ENCODE data around the gene ZNF304. TPM values are rescaled to one million over a fixed set of nuclear protein-coding genes. Genes with fewer than 3 reads are reported as not detected.

ZNF304 gene
- total RNA-seq, 4 donors from 2014 or later: 4.1 to 25.0 (median 8.3) TPM

GRCh38 chr19:57320180-57321084 is 30.6 kb upstream of the ZNF304 start, which contains the start of gene ZNF543:
Gene ZNF543 (plus strand): TSS chr19:57320472. CDS start chr19:57320854, 382 bp downstream.
- Histone ChIP-seq H3K36me3 (no peaks in the 10 kb centered on the region), H3K4me3 (peak within 1 kb of the TSS; percentile 81 to 93), H3K27me3 (no peaks in the 10 kb centered on the region), H3K27ac (peak within 1 kb of the TSS; percentile 77 to 83), H3K4me1 (no peaks in the 10 kb centered on the region), H3K9me3 (peaks cover 0 to 22% of the 10 kb centered on the region in 2 donors)
- TF ChIP-seq, protein P1, sequence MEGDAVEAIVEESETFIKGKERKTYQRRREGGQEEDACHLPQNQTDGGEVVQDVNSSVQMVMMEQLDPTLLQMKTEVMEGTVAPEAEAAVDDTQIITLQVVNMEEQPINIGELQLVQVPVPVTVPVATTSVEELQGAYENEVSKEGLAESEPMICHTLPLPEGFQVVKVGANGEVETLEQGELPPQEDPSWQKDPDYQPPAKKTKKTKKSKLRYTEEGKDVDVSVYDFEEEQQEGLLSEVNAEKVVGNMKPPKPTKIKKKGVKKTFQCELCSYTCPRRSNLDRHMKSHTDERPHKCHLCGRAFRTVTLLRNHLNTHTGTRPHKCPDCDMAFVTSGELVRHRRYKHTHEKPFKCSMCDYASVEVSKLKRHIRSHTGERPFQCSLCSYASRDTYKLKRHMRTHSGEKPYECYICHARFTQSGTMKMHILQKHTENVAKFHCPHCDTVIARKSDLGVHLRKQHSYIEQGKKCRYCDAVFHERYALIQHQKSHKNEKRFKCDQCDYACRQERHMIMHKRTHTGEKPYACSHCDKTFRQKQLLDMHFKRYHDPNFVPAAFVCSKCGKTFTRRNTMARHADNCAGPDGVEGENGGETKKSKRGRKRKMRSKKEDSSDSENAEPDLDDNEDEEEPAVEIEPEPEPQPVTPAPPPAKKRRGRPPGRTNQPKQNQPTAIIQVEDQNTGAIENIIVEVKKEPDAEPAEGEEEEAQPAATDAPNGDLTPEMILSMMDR (IDR thresholded peaks at IDR 0.05): peak in 1 of 4 experiments; percentile 6
- peak; percentile 53 to 68 for TF ChIP-seq POLR2A (IDR thresholded peaks at IDR 0.05)
- peak; percentile 90 to 92 for DNase-seq
- intact Hi-C loops (cut with DNase I; ENCODE audit: low total_unique reads): no loop called here

DNA sequence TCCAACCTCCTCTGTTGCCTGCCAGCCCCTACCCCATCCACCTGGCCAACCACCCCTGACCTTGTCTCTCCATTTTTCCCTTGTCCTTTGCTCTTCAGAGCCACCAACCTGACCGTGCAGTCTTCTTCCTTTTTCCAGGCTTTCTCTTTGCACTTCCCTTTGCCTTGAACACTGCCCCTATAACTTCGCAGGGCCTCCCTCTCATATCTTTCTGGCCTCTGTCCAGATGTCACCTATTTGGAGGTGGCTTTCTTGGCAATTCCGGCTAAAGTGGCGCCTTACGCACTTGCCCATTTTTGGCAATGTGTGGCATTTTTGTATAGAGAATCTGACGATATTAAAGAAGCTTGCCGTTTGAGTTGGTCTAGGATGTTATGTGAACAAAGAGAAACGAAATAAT is 30.0 kb upstream of the ZNF304 start:
- DNase-seq: no peak
- H3K27me3 ChIP-seq: no peaks in the 10 kb centered on the region
- H3K36me3 ChIP-seq: no peaks in the 10 kb centered on the region
- H3K4me1 ChIP-seq: no peaks in the 10 kb centered on the region
- peak overlapping the region; percentile 77 to 83 for H3K27ac ChIP-seq
- no peak for TF ChIP-seq POLR2A (IDR thresholded peaks at IDR 0.05)
- peaks cover 0 to 29% of the 10 kb centered on the region in 2 donors for H3K9me3 ChIP-seq
- peak overlapping the region; percentile 81 to 93 for H3K4me3 ChIP-seq
- intact Hi-C loops (cut with DNase I; ENCODE audit: low total_unique reads): no loop called here

- TF ChIP-seq, protein P1 (IDR thresholded peaks at IDR 0.05): no peak
- TF ChIP-seq POLR2A (IDR thresholded peaks at IDR 0.05): no peak
- intact Hi-C loops (cut with DNase I; ENCODE audit: low total_unique reads): no loop called here
- no peak overlapping the region for H3K27ac ChIP-seq
These were observed 29.3 kb upstream of the ZNF304 start for GRCh38 chr19:57321751-57322150.

DNA sequence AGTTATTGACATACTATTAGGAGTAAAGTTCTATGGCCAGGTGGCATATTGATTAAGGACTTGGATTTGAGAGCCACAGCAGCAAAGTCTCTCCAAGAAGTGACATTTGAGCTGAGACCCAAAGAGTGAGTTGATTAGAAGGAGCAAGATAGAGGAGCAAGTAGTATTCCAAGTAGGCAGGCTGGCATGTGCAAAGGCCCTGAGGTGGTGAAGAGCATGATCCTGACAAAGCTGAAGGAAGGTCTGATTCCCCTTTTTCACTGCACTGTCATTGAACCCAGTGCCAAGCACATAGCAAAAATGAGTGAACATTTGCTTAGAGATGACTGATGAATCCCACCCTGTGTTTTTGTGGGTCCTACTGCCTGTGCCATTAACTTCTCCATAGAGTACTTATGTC is 26.1 kb upstream of the ZNF304 start:
- no peak for DNase-seq
- H3K4me1 ChIP-seq: no peaks in the 10 kb centered on the region
- TF ChIP-seq, protein P1 (IDR thresholded peaks at IDR 0.05): no peak
- no peak for TF ChIP-seq POLR2A (IDR thresholded peaks at IDR 0.05)
- no peak overlapping the region for H3K4me3 ChIP-seq
- intact Hi-C loops (cut with DNase I; ENCODE audit: low total_unique reads): no loop called here
- no peaks in the 10 kb centered on the region for H3K27me3 ChIP-seq
- H3K36me3 ChIP-seq: no peaks in the 10 kb centered on the region
- no peak overlapping the region for H3K27ac ChIP-seq
- H3K9me3 ChIP-seq: peaks cover 0 to 65% of the 10 kb centered on the region in 2 donors

More at GRCh38 chr19:57321751-57322150, 29.3 kb upstream of the ZNF304 start:
- Histone ChIP-seq H3K4me3 (no peak overlapping the region), H3K9me3 (peaks cover 0 to 35% of the 10 kb centered on the region in 2 donors), H3K27me3 (no peaks in the 10 kb centered on the region), H3K4me1 (no peaks in the 10 kb centered on the region), H3K36me3 (no peaks in the 10 kb centered on the region)
- no peak for DNase-seq

- Histone ChIP-seq H3K4me1 (no peaks in the 10 kb centered on the region), H3K27ac (no peak overlapping the region), H3K36me3 (no peaks in the 10 kb centered on the region), H3K4me3 (no peak overlapping the region), H3K27me3 (no peaks in the 10 kb centered on the region), H3K9me3 (peaks cover 0 to 79% of the 10 kb centered on the region in 2 donors)
- TF ChIP-seq POLR2A (IDR thresholded peaks at IDR 0.05): no peak
- TF ChIP-seq, protein P1 (IDR thresholded peaks at IDR 0.05): no peak
- intact Hi-C loops (cut with DNase I; ENCODE audit: low total_unique reads): no loop called here
- DNase-seq: no peak
These were observed 23.1 kb upstream of the ZNF304 start for GRCh38 chr19:57327993-57328392.
